C4-2B (cell line): ENCODE measurements around the gene ETFDH.

ENCODE experiments used
- CTCF ChIP-seq: fragments of 450-650 bp; conservative IDR thresholded peaks from 2 replicates; pipeline ENCODE4 v1.5.1; 2017; ENCODE audit warnings: mild to moderate bottlenecking
- ZFX ChIP-seq: fragments of 450-650 bp; IDR thresholded peaks from 2 replicates; pipeline ENCODE4 v1.6.1; 2017

GRCh38 chr4:158681629-158682028 lies 9.5 kb downstream of the ETFDH start:
- TF ChIP-seq ZFX (no peak), CTCF (no peak)
